OCI-LY7 (cell line): ENCODE results near the gene SAPCD2. TPM values are rescaled to one million over a fixed set of nuclear protein-coding genes. Genes with fewer than 3 reads are reported as not detected.

Experiments used
- BruUV-seq: library from RNA; stranded (reverse); fragments of 400-500 nt; replicated peaks from 2 replicates; lab custom pipeline; 2021; lab: Mats Ljungman, UMichigan
- CTCF ChIA-PET: fragments of 300-600 bp; sonication (Branson Sonifier 250); formaldehyde crosslinking; loops from one replicate; lab custom pipeline; 2022; ENCODE audit warnings: antibody characterized with exemption; ENCODE audit not compliant: unreplicated experiment; lab: Charles Lee
- POLR2A ChIA-PET: fragments of 300-600 bp; sonication (Branson Sonifier 250); formaldehyde crosslinking; loops from one replicate; lab custom pipeline; 2022; ENCODE audit warnings: antibody characterized with exemption; lab: Charles Lee
- DNase-seq: peaks from one replicate; pipeline ENCODE4 v3.0.0-alpha.2; 2015; ENCODE audit warnings: low spot score
- H2AFZ ChIP-seq: fragments of 200-600 bp; sonication (generic), shearing (Covaris generic); 2 replicates; pipeline ENCODE4 v1.6.1; 2014; ENCODE audit warnings: mild to moderate bottlenecking, antibody characterized with exemption, low read length, moderate library complexity
- H3K27ac ChIP-seq: fragments of 200-600 bp; sonication (generic); 2 replicates; pipeline ENCODE4 v1.5.1; 2014; ENCODE audit warnings: mixed run types, low read depth, mild to moderate bottlenecking, moderate library complexity, low read length, inconsistent platforms; ENCODE audit not compliant: poor library complexity, severe bottlenecking
- H3K36me3 ChIP-seq: fragments of 200-600 bp; sonication (generic); 2 replicates; pipeline ENCODE4 v1.6.1; 2014; ENCODE audit warnings: mild to moderate bottlenecking, antibody characterized with exemption, low read length, moderate library complexity, mixed read lengths; ENCODE audit not compliant: insufficient read depth
- H3K4me1 ChIP-seq: fragments of 200-600 bp; sonication (generic); 2 replicates; pipeline ENCODE4 v1.5.1; 2014; ENCODE audit warnings: mild to moderate bottlenecking, low read length; ENCODE audit not compliant: insufficient read depth, poor library complexity, severe bottlenecking
- H3K4me2 ChIP-seq: fragments of 200-600 bp; sonication (generic); 2 replicates; pipeline ENCODE4 v1.6.1; 2014; ENCODE audit warnings: mild to moderate bottlenecking, low read length
- H3K4me3 ChIP-seq: fragments of 200-600 bp; sonication (generic); 2 replicates; pipeline ENCODE4 v1.5.1; 2014; ENCODE audit warnings: mild to moderate bottlenecking, low read depth, low read length; ENCODE audit not compliant: poor library complexity, severe bottlenecking
- H3K79me2 ChIP-seq: fragments of 200-600 bp; sonication (generic); 2 replicates; pipeline ENCODE4 v1.6.1; 2016; ENCODE audit warnings: low read depth, mild to moderate bottlenecking, low read length, moderate library complexity, mixed read lengths; ENCODE audit not compliant: insufficient read depth
- H3K9me2 ChIP-seq: fragments of 200-600 bp; sonication (generic); 2 replicates; pipeline ENCODE4 v1.6.1; 2016; ENCODE audit warnings: mild to moderate bottlenecking, low read length, mixed read lengths; ENCODE audit not compliant: insufficient read depth
- H3K9me3 ChIP-seq: fragments of 200-600 bp; sonication (generic); 2 replicates; pipeline ENCODE4 v1.6.1; 2014; ENCODE audit warnings: mild to moderate bottlenecking, mixed run types, low read length, mixed read lengths
- H4K20me1 ChIP-seq: fragments of 200-600 bp; sonication (generic); 2 replicates; pipeline ENCODE4 v1.6.1; 2014; ENCODE audit warnings: mild to moderate bottlenecking, antibody characterized with exemption, low read length, moderate library complexity, mixed read lengths; ENCODE audit not compliant: insufficient read depth
- EZH2phosphoT487 ChIP-seq: fragments of 200-600 bp; sonication (generic); IDR thresholded peaks from 2 replicates; pipeline ENCODE4 v1.6.1; 2018; ENCODE audit warnings: low read depth, borderline replicate concordance, mild to moderate bottlenecking, mixed run types, antibody characterized with exemption, low read length, moderate library complexity, mixed read lengths
- intact Hi-C: fragments of 100-400 bp; cut with micrococcal nuclease; formaldehyde crosslinking; loops from one replicate; pipeline ENCODE4 v1.10.0; 2022; ENCODE audit not compliant: unreplicated experiment
- total RNA-seq, 2 experiments: library from RNA; depleted of rRNA in 1 of 2; stranded (reverse); fragments of >200 nt in 1 of 2; shearing (Covaris generic) in 1 of 2; gene quantifications; 2 replicates each; pipeline ENCODE4 v1.2.3, GENCODE V29; 2014 to 2022
- TF ChIP-seq, protein P1 (sequence below): fragments of 200-600 bp; sonication (generic); conservative IDR thresholded peaks from 2 replicates; pipeline ENCODE4 v1.5.1; 2014; ENCODE audit warnings: mild to moderate bottlenecking, antibody characterized with exemption, low read length, moderate library complexity, mixed read lengths

Gene SAPCD2
- total RNA-seq, 2 experiments from 2014 or later = 57.2 to 74.0 TPM

GRCh38 chr9:137019891-137020683, 50.3 kb downstream of the SAPCD2 start:
- CTCF ChIA-PET = no interaction called here
- TF ChIP-seq EZH2phosphoT487 = no peak
- BruUV-seq = no TSS peak
- intact Hi-C loops = no loop called here
- H3K36me3 ChIP-seq = no peaks in the 10 kb centered on the region
- H3K4me1 ChIP-seq = peaks cover 14% of the 10 kb centered on the region
- no peak overlapping the region for H3K4me2 ChIP-seq
- no peaks in the 10 kb centered on the region for H3K79me2 ChIP-seq
- no peak overlapping the region for H3K27ac ChIP-seq
- H3K4me3 ChIP-seq = no peak overlapping the region
- POLR2A ChIA-PET = interaction anchor here (0.6 kb wide), 2 partner anchors 131 to 351 kb away, joined by 3 to 4 read pairs; no protein-coding TSS in a partner anchor
- no peaks in the 10 kb centered on the region for H3K9me2 ChIP-seq
- no peak for DNase-seq
- no peaks in the 10 kb centered on the region for H3K9me3 ChIP-seq
- H4K20me1 ChIP-seq = no peaks in the 10 kb centered on the region
- no peak overlapping the region for H2AFZ ChIP-seq

- no peak overlapping the region for H2AFZ ChIP-seq
- no peak overlapping the region for H3K4me2 ChIP-seq
- TF ChIP-seq, protein P1, sequence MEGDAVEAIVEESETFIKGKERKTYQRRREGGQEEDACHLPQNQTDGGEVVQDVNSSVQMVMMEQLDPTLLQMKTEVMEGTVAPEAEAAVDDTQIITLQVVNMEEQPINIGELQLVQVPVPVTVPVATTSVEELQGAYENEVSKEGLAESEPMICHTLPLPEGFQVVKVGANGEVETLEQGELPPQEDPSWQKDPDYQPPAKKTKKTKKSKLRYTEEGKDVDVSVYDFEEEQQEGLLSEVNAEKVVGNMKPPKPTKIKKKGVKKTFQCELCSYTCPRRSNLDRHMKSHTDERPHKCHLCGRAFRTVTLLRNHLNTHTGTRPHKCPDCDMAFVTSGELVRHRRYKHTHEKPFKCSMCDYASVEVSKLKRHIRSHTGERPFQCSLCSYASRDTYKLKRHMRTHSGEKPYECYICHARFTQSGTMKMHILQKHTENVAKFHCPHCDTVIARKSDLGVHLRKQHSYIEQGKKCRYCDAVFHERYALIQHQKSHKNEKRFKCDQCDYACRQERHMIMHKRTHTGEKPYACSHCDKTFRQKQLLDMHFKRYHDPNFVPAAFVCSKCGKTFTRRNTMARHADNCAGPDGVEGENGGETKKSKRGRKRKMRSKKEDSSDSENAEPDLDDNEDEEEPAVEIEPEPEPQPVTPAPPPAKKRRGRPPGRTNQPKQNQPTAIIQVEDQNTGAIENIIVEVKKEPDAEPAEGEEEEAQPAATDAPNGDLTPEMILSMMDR = no peak
- TF ChIP-seq EZH2phosphoT487 = no peak
- POLR2A ChIA-PET = interaction anchor here (0.6 kb wide), 2 partner anchors 26 to 352 kb away, joined by 3 to 4 read pairs; no protein-coding TSS in a partner anchor
- no peaks in the 10 kb centered on the region for H3K9me3 ChIP-seq
- H4K20me1 ChIP-seq = no peaks in the 10 kb centered on the region
- DNase-seq = no peak
- H3K79me2 ChIP-seq = no peaks in the 10 kb centered on the region
- H3K4me1 ChIP-seq = peaks cover 10% of the 10 kb centered on the region
- no peaks in the 10 kb centered on the region for H3K9me2 ChIP-seq
- no peak overlapping the region for H3K27ac ChIP-seq
- H3K36me3 ChIP-seq = no peaks in the 10 kb centered on the region
- intact Hi-C loops = no loop called here
- BruUV-seq = no TSS peak
- H3K4me3 ChIP-seq = no peak overlapping the region
- CTCF ChIA-PET = no interaction called here
Observed at GRCh38 chr9:137018761-137019559, 51.4 kb downstream of the SAPCD2 start.

- no peak for DNase-seq
- POLR2A ChIA-PET = no interaction called here
- H3K9me3 ChIP-seq = no peaks in the 10 kb centered on the region
- intact Hi-C loops = no loop called here
- H3K4me2 ChIP-seq = no peak overlapping the region
- H2AFZ ChIP-seq = no peak overlapping the region
- peaks cover 10% of the 10 kb centered on the region for H3K4me1 ChIP-seq
- no peaks in the 10 kb centered on the region for H3K9me2 ChIP-seq
- no peak for TF ChIP-seq EZH2phosphoT487
- H3K4me3 ChIP-seq = no peak overlapping the region
- CTCF ChIA-PET = no interaction called here
- no peak overlapping the region for H3K27ac ChIP-seq
- no peaks in the 10 kb centered on the region for H3K36me3 ChIP-seq
- BruUV-seq = no TSS peak
- H4K20me1 ChIP-seq = no peaks in the 10 kb centered on the region
- H3K79me2 ChIP-seq = no peaks in the 10 kb centered on the region
Observed at GRCh38 chr9:137017791-137018497, 52.4 kb downstream of the SAPCD2 start.
